HG02610 (cell line): Measurements from ENCODE around the gene GPRASP1.

Source experiments
- ATAC-seq: cut with Tn5 transposase; IDR thresholded peaks from one replicate; pipeline ENCODE4 v1.9.1; 2021; ENCODE audit warnings: mild to moderate bottlenecking, moderate library complexity; ENCODE audit not compliant: unreplicated experiment

The GPRASP1 gene

DNA sequence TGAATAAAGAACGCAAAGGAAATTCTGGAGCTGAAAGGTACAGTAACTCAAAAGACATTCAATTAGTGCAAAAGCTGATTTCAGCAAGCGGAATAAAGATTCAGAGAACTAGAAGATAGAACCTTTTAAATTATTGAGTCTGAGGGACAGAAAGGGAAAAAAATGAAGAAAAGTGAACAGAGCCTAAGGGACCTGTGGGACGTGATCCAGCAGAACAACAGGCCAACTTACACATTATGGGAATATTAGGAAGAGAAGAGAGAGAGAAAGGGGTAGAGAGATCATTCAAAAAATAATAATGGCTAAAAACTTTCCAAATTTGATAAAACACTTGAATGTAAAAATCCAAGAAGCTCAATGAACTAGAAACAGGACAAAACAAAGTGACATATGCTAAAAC is 43.5 kb downstream of the GPRASP1 start:
- no peak for ATAC-seq

DNA sequence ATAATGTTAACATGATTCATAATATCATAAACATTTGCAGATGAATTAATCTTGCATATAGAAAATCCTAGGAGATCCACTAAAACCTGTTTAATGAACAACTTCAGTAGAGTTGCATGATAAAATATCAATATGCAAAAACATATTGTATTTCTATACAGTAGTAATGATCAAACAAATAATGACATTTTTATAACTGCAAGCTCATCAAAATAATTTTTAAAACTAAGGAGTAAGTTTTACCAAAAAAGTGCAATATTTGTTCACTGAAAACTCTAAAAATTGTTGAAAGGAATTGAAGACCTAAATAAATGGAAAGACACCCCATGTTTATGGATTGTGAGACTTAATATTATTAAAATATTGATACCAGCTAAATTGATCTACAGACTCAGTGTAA is 45.0 kb downstream of the GPRASP1 start:
- ATAC-seq: no peak

DNA sequence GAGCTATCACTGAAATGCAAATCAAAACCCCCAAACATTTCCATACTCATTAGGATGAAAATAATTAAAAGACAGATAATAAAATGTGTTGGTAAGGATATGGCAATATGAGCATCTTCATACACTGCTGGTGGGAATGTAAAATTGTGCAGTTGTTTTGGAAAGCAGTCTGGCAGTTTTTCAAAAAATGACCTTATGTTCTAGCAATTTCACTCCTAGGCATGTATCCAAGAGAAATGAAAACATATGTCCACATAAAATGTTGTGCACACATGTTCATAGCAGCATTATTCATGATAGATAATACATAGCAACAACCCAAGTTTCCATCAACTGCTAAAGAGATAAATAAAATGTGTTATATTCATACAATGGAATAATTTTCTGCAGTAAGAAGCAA is 46.2 kb downstream of the GPRASP1 start:
- ATAC-seq: no peak
